NCI-H1694 (cell line): ENCODE measurements around the gene MMP24.

ENCODE experiments used
- DNase-seq: peaks from one replicate; lab custom pipeline; 2025; lab: John Stamatoyannopoulos, UW

Gene MMP24

GRCh38 chr20:35279533-35280174 lies 53.2 kb downstream of the MMP24 start:
- DNase-seq = no peak

DNA sequence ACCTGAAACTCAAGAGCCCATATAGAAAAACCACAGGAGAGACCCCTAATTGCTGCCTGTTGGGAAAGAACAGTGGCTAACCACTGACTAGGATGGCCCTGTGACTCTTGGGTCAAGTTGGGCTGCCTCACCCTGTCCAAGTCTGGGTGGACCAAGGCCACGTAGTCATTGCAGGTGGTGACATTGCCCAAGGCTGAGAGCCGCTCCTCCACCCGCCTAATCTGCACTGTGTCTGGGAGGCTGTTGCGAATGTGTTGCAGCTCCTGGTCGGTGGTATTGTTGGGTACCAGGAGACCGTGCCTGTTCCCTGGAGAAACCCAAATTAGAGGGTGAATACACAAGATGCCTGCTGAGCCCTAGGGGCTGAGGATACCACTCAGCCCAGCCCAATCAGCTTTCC lies 54.0 kb downstream of the MMP24 start:
- no peak for DNase-seq

DNA sequence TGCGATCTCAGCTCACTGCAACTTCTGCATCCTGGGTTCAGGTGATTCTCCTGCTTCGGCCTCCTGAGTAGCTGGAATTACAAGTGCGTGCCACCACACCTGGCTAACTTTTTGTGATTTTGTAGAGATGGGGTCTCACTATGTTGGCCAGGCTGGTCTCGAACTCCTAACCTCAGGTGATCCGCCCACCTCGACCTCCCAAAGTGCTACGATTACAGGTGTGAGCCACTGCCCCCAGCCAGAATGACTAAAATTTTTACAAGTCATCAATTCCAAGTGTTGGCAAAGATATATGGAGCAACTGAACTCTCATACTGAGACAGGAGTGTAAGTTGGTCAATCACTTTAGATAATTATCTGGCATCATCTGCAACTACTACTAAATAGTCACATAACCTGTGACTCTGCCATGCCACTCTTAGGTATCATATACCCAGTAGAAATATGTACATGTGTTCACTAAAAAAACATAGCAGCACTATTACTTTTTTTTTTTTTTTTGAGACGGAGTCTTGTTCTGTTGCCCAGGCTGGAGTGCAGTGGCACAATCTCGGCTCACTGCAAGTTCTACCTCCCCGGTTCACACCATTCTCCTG lies 55.1 kb downstream of the MMP24 start:
- no peak for DNase-seq

GRCh38 chr20:35283441-35284266 lies 57.2 kb downstream of the MMP24 start:
- no peak for DNase-seq

- peak; percentile 69 for DNase-seq
These were observed 57.9 kb downstream of the MMP24 start, which contains the start of gene EIF6 for GRCh38 chr20:35284267-35284991. EIF6 (minus strand) TSS chr20:35284772; CDS start chr20:35284487, 285 bp downstream.

- no peak for DNase-seq
These were observed 58.7 kb downstream of the MMP24 start for GRCh38 chr20:35284992-35285805.

DNA sequence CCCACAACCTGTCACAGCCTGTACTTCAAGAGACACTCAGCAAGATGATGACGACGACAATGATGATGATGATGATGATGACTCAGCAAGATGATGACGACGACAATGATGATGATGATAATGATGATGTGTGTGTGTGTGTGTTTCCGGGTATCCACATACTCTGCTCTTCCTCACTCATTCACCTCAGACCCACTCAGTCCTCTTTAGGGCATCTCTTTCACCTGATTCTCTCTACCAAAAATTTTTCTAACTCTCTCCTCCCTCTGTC lies 59.3 kb downstream of the MMP24 start:
- no peak for DNase-seq

DNA sequence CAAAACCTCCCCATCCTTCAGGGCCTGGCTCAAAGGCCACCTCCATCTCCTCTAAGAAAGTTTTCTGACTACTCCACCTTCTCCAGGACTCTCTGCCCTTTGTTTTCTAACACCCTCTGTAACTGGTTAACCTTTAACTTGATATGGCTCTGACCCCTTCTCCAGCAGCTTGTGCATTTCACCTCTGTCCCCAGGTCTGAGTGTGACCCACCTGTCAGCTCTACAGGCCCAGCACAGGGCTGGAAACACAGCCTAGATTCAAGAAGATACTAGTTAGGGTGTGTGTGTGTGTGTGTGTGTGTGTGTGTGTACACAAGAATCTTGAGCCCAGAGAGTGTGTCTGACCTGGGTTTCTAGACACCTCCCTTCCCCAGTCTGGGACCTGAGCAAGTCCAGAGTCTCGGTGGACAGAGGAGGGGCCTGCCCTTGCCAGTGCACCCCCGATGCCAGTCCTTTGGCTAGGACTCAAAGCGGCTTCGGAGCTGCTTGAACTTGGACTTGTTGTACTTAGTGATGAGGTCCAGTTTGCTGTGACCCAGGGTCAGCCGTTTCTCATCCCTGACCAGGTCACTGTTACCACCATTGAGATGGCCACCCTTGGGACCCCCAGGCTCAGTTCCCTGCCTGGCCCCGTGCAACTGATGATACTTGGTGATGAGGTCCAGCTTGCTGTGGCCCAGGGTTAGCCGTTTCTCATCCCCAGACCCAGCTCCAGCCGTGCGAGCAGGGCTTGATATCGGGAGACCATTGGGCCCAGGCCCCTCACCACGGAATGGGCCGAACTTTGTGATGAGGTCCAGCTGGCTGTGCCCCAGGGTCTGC lies 59.8 kb downstream of the MMP24 start:
- DNase-seq = no peak

DNA sequence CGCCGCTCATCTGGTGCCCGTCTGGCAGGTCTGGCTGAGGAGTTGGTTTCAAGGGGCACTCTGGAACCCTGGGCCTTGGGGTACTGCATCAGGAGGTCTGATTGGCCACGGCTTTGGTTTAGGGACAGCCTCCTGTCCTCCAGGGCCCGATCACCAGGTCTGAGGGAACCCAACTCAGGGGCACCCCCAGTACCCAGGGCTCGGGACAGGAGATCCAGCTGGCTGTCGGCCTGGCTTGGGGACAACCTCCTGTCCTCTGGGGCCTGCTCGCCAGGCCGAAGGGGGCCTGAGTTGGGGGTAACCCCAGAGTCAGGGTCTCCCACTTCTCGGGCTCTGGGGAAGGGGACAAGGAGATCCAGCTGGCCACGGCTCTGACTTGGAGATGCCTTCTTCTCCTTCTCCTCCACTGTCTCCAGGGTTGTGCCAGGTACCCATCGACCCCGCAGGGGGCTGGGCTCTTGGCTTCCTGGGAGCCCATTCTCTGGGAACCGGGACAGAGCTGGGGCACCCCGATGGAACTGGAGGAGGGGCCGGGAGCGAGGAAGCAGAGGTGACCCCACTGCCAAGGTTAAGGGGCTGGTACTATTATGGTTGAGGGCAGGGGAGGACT lies 60.5 kb downstream of the MMP24 start:
- DNase-seq = no peak

- no peak for DNase-seq
These were observed 61.2 kb downstream of the MMP24 start for GRCh38 chr20:35287509-35288324.

GRCh38 chr20:35288325-35289060 lies 62.0 kb downstream of the MMP24 start:
- DNase-seq = no peak

GRCh38 chr20:35290186-35290886 lies 63.8 kb downstream of the MMP24 start:
- DNase-seq = no peak

DNA sequence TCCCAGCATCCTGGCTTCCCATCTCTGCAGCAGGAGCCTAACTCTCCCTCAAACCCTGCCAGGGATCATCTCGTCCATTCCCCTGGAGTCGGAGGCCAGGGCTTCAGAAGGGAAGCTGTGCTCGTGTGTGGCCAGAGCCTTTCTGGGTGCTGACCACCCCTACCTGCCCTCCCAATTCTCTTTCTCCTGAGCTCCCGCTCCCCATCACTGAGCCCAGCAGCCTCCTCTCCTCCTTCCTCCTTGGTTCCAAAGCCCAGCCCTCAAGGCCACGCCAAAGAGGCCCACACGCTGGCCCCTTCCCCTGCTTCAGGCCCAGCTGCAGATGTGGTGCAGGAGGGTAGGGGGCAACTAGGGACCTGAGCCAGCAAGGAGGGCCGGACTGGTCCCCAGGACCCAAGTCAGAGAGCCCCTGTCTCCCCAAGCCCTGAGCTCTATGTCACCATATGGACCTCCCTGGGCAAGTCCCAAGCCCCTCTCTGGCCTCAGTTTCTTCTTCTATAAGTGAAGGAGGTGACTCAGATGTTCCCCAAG lies 64.5 kb downstream of the MMP24 start:
- DNase-seq = no peak

DNA sequence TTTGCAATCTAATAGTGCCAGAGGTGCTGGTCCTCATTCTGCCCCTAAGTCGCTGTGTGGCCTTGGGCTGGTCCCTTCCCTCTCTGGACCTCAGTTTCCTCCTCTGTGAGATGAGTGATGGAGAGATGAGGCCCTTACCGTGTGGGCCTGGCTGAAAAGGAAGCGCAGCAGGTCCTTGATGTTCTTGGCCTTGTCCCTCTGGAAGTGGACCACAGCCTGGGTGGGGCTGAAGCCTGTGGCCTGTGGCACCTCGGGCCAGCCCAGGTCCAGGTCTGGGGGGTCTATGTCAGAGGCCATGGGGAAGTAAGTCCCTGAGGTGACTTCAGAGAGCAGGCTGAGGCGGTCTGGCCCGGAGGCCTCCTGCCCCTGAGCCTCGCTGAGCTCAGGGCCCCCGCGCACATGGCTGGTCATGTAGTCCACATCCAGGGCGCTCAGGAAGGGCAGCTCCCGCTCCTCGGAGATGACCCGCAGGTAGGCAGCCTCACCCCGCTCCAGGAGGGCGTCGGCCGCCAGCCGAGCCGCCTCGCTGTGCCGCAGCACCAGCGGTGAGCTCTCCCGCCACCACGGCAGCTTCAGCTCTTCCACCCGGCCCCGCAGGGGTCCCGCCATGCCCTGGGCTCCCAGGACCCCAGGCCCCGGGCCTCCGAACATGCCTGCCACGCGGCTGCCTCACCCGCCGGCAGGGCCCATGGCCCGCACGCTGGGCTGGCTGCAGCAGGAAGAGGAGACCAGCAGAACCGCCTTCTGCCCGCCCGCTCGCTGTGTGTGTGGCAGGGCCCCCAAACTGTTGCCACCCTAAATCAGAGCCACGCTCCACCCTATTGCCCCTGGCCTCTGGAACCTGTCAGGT lies 65.4 kb downstream of the MMP24 start, which contains the start of gene FAM83C:
Gene FAM83C (minus strand): TSS at position 772 of the 850 bp plus-strand sequence. CDS start 121 bp downstream, at position 651.
- DNase-seq = no peak

- DNase-seq = no peak
These were observed 66.2 kb downstream of the MMP24 start for GRCh38 chr20:35292504-35293285.
